PC-3 (cell line): ENCODE measurements around the gene KRTAP12-1.

ENCODE experiments used
- EZH2 ChIP-seq: fragments of 300-600 bp; sonication (generic); IDR thresholded peaks from one replicate; pipeline ENCODE4 v1.6.1; 2017; ENCODE audit warnings: antibody characterized with exemption, mild to moderate bottlenecking, low read length; ENCODE audit not compliant: unreplicated experiment
- EZH2phosphoT487 ChIP-seq: fragments of 300-600 bp; sonication (generic); IDR thresholded peaks from 2 replicates; pipeline ENCODE4 v1.6.1; 2018; ENCODE audit warnings: mild to moderate bottlenecking, antibody characterized with exemption, low read length, borderline replicate concordance
- TF ChIP-seq, protein P1 (sequence below): fragments of 300-600 bp; sonication (generic); conservative IDR thresholded peaks from 2 replicates; pipeline ENCODE4 v1.5.1; 2017; ENCODE audit warnings: antibody characterized with exemption, low read depth, mild to moderate bottlenecking, low read length

DNA sequence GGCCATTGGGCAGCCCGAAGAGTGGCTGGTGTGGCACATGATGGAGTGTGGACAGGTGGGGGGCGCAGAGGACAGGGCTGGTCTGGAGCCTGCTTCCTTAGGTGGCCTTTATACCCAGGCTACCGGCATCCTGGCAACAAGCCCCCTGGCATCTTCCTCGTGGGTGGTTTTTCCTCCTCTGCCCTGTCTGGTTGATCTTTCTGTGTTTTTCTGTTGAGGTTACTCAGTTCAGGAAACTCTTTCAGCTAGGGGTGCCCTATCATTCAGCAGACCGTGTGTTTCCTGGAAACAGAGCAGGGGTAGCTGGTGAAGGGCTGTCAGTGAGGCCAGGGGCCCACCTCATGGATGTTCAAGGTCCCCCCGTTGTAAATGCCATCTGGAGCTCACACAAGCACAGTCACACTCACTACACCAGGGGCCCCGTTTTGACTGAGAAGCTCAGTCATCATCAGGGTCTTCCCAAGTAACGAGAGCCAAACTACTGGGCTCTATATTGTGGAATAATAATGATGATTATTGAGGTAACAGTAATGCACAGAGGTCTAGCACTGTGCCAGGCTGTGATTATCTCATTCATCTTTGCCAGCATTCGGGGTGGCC lies 27.3 kb downstream of the KRTAP12-1 start, which contains the start of gene KRTAP12-4:
- TF ChIP-seq, protein P1, sequence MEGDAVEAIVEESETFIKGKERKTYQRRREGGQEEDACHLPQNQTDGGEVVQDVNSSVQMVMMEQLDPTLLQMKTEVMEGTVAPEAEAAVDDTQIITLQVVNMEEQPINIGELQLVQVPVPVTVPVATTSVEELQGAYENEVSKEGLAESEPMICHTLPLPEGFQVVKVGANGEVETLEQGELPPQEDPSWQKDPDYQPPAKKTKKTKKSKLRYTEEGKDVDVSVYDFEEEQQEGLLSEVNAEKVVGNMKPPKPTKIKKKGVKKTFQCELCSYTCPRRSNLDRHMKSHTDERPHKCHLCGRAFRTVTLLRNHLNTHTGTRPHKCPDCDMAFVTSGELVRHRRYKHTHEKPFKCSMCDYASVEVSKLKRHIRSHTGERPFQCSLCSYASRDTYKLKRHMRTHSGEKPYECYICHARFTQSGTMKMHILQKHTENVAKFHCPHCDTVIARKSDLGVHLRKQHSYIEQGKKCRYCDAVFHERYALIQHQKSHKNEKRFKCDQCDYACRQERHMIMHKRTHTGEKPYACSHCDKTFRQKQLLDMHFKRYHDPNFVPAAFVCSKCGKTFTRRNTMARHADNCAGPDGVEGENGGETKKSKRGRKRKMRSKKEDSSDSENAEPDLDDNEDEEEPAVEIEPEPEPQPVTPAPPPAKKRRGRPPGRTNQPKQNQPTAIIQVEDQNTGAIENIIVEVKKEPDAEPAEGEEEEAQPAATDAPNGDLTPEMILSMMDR: no peak
- TF ChIP-seq EZH2 (no peak), EZH2phosphoT487 (no peak)
